AG09309 (cell line): Measurements from ENCODE around the gene PARD3.

Experiments used
- DNase-seq: peaks from one replicate; pipeline ENCODE4 v3.0.0-alpha.2; 2010; ENCODE audit warnings: low read depth
- H3K4me3 ChIP-seq: 2 replicates; pipeline ENCODE4 v1.5.1; 2011; ENCODE audit warnings: mild to moderate bottlenecking, low read depth, low read length, moderate library complexity; ENCODE audit not compliant: control insufficient read depth
- CTCF ChIP-seq: IDR thresholded peaks from 2 replicates; pipeline ENCODE4 v1.5.1; 2011; ENCODE audit warnings: mild to moderate bottlenecking, low read depth, low read length, inconsistent platforms; ENCODE audit not compliant: insufficient read depth, control insufficient read depth; ENCODE audit errors: missing control alignments

Gene PARD3

GRCh38 chr10:34769899-34770298 lies 45.2 kb downstream of the PARD3 start:
- TF ChIP-seq CTCF, result no peak
- no peak for DNase-seq
- no peak overlapping the region for H3K4me3 ChIP-seq

GRCh38 chr10:34768972-34769330 lies 46.1 kb downstream of the PARD3 start:
- TF ChIP-seq CTCF, result no peak
- no peak for DNase-seq
- H3K4me3 ChIP-seq, result no peak overlapping the region

- DNase-seq, result no peak
- no peak for TF ChIP-seq CTCF
- H3K4me3 ChIP-seq, result no peak overlapping the region
Observed at GRCh38 chr10:34768261-34768971, 46.7 kb downstream of the PARD3 start.

GRCh38 chr10:34766811-34767494 lies 48.1 kb downstream of the PARD3 start:
- TF ChIP-seq CTCF, result no peak
- H3K4me3 ChIP-seq, result no peak overlapping the region
- DNase-seq, result no peak

GRCh38 chr10:34766266-34766600 lies 48.9 kb downstream of the PARD3 start:
- no peak overlapping the region for H3K4me3 ChIP-seq
- DNase-seq, result no peak
- no peak for TF ChIP-seq CTCF

- DNase-seq, result no peak
- TF ChIP-seq CTCF, result no peak
- H3K4me3 ChIP-seq, result no peak overlapping the region
Observed at GRCh38 chr10:34764472-34764946, 50.6 kb downstream of the PARD3 start.
